ENCODE measurements around the gene ADGRL3.

Gene ADGRL3

GRCh38 chr4:61217222-61217621, 17.1 kb downstream of the ADGRL3 start:
- TF ChIP-seq CTCF (IDR thresholded peaks at IDR 0.05; ENCODE audit: low read depth, low read length): no peak
- H3K4me3 ChIP-seq (ENCODE audit: low read depth, low read length): no peak overlapping the region

GRCh38 chr4:61220556-61220955, 20.4 kb downstream of the ADGRL3 start:
- H3K4me3 ChIP-seq (ENCODE audit: low read depth, low read length): no peak overlapping the region
- TF ChIP-seq CTCF (IDR thresholded peaks at IDR 0.05; ENCODE audit: low read depth, low read length): no peak

- no peak overlapping the region for H3K4me3 ChIP-seq (ENCODE audit: low read depth, low read length)
- TF ChIP-seq CTCF (IDR thresholded peaks at IDR 0.05; ENCODE audit: low read depth, low read length): no peak
Observed at GRCh38 chr4:61223385-61223784, 23.3 kb downstream of the ADGRL3 start.

GRCh38 chr4:61224573-61224972, 24.4 kb downstream of the ADGRL3 start:
- no peak for TF ChIP-seq CTCF (IDR thresholded peaks at IDR 0.05; ENCODE audit: low read depth, low read length)
- no peak overlapping the region for H3K4me3 ChIP-seq (ENCODE audit: low read depth, low read length)

- no peak for TF ChIP-seq CTCF (IDR thresholded peaks at IDR 0.05; ENCODE audit: low read depth, low read length)
- no peak overlapping the region for H3K4me3 ChIP-seq (ENCODE audit: low read depth, low read length)
Observed at GRCh38 chr4:61225656-61226055, 25.5 kb downstream of the ADGRL3 start.

GRCh38 chr4:61231421-61231820, 31.3 kb downstream of the ADGRL3 start:
- no peak for TF ChIP-seq CTCF (IDR thresholded peaks at IDR 0.05; ENCODE audit: low read depth, low read length)
- no peak overlapping the region for H3K4me3 ChIP-seq (ENCODE audit: low read depth, low read length)

GRCh38 chr4:61239250-61239649, 39.1 kb downstream of the ADGRL3 start:
- no peak for TF ChIP-seq CTCF (IDR thresholded peaks at IDR 0.05; ENCODE audit: low read depth, low read length)
- no peak overlapping the region for H3K4me3 ChIP-seq (ENCODE audit: low read depth, low read length)

All from WI38 (cell line).